ENCODE measurements around the gene MAPK4. TPM values are rescaled to one million over a fixed set of nuclear protein-coding genes. Genes with fewer than 3 reads are reported as not detected.

The MAPK4 gene
- total and polyA plus RNA-seq, 2 of the 4 experiments (the other 2 are of a cell fraction): not detected

DNA sequence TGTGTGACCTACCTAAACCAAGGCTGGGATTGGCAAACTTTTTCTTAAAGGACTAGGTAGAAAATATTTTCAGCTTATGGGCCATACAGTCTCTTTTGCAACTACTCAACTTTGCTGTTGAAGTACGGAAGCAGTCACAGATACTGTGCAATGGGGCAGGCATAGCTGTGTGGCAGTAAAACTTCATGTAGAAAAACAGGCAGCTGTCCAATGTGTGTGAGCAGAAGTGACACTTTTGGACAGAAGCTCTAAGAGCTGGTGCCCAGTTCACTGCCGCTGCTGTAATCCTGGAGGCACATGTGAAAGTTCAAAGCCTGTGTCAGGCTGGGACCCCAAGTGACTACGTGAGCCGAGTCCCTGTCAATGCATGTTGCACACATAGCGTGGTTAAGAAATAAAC is 46.7 kb downstream of the MAPK4 start:
- Histone ChIP-seq H4K91ac (ENCODE audit: insufficient read depth, low read depth, low read length) (no peak overlapping the region), H4K20me1 (ENCODE audit: insufficient read depth, low read length) (no peaks in the 10 kb centered on the region), H3K27ac (ENCODE audit: insufficient read depth, low read length) (no peak overlapping the region), H4K5ac (ENCODE audit: low read depth, low read length) (no peak overlapping the region), H3K9me3 (ENCODE audit: control insufficient read depth, insufficient read depth, low read length) (no peaks in the 10 kb centered on the region), H3K4me3 (ENCODE audit: insufficient read depth, low read depth, low read length) (no peak overlapping the region), H2AK9ac (replicated peaks; ENCODE audit: low read depth, low read length, poor library complexity) (no peak overlapping the region), H4K8ac (ENCODE audit: low read depth in 2 of 2, low read length in 2 of 2) (no peak overlapping the region), H2BK120ac (ENCODE audit: low read depth, low read length) (no peak overlapping the region), H3K14ac (replicated peaks; ENCODE audit: low read depth, low read length) (no peak overlapping the region), H3K4me2 (ENCODE audit: low read depth, low read length) (no peak overlapping the region), H3K27me3 (ENCODE audit: control insufficient read depth, insufficient read depth, low read length) (no peaks in the 10 kb centered on the region), H2BK15ac (ENCODE audit: low read depth, low read length) (no peak overlapping the region), H3K18ac (ENCODE audit: low read depth, low read length) (no peak overlapping the region), H2AK5ac (ENCODE audit: low read depth, low read length) (no peak overlapping the region), H3K4ac (ENCODE audit: low read depth, low read length) (no peak overlapping the region), H3K36me3 (ENCODE audit: control insufficient read depth, insufficient read depth, low read length) (no peaks in the 10 kb centered on the region), H3K79me1 (ENCODE audit: low read depth in 1 of 2, low read length in 2 of 2) (no peaks in the 10 kb centered on the region), H3K9me1 (ENCODE audit: insufficient read depth, low read length) (no peaks in the 10 kb centered on the region), H3K23ac (ENCODE audit: low read depth, low read length) (no peak overlapping the region), H2BK20ac (ENCODE audit: low read depth, low read length) (no peak overlapping the region), H2AFZ (replicated peaks; ENCODE audit: low read length, poor library complexity) (no peak overlapping the region), H3K56ac (ENCODE audit: extremely low read depth, insufficient read depth, low read length) (no peak overlapping the region), H2BK5ac (ENCODE audit: low read depth, low read length, poor library complexity, severe bottlenecking) (no peak overlapping the region), H3K9ac (ENCODE audit: low read depth, low read length) (no peak overlapping the region), H3K4me1 (ENCODE audit: control insufficient read depth, insufficient read depth, low read length) (no peaks in the 10 kb centered on the region)
- intact Hi-C loops (cut with micrococcal nuclease): no loop called here
- no peak for TF ChIP-seq MAFK (IDR thresholded peaks at IDR 0.05; ENCODE audit: low read depth, low read length)
- TF ChIP-seq RAD21 (IDR thresholded peaks at IDR 0.05; ENCODE audit: low read length): no peak
- no peak for TF ChIP-seq SMC3 (IDR thresholded peaks at IDR 0.05; ENCODE audit: low read depth, low read length)
- TF ChIP-seq NFE2L2 (IDR thresholded peaks at IDR 0.05; ENCODE audit: low read depth, low read length): no peak
- no peak for TF ChIP-seq CEBPB (IDR thresholded peaks at IDR 0.05; ENCODE audit: low read depth, low read length)
- TF ChIP-seq CHD1 (IDR thresholded peaks at IDR 0.05; ENCODE audit: low read depth, low read length): no peak
- no peak for TF ChIP-seq MXI1 (IDR thresholded peaks at IDR 0.05; ENCODE audit: borderline replicate concordance, low read depth, low read length)
- no peak for TF ChIP-seq MAZ (IDR thresholded peaks at IDR 0.05; ENCODE audit: borderline replicate concordance, low read depth, low read length)
- no peak for TF ChIP-seq BHLHE40 (IDR thresholded peaks at IDR 0.05; ENCODE audit: low read depth, low read length)
- no peak for TF ChIP-seq POLR2A (IDR thresholded peaks at IDR 0.05; ENCODE audit: low read depth, low read length)
- no peak for TF ChIP-seq RFX5 (IDR thresholded peaks at IDR 0.05; ENCODE audit: low read depth, low read length)
- TF ChIP-seq FOS (IDR thresholded peaks at IDR 0.05; ENCODE audit: low read depth, low read length): no peak
- TF ChIP-seq CTCF (conservative IDR thresholded peaks at IDR 0.05; ENCODE audit: low read depth, low read length): no peak
- TF ChIP-seq, protein P1, sequence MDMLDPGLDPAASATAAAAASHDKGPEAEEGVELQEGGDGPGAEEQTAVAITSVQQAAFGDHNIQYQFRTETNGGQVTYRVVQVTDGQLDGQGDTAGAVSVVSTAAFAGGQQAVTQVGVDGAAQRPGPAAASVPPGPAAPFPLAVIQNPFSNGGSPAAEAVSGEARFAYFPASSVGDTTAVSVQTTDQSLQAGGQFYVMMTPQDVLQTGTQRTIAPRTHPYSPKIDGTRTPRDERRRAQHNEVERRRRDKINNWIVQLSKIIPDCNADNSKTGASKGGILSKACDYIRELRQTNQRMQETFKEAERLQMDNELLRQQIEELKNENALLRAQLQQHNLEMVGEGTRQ (IDR thresholded peaks at IDR 0.05; ENCODE audit: low read depth, low read length): no peak
- TF ChIP-seq, protein P2, sequence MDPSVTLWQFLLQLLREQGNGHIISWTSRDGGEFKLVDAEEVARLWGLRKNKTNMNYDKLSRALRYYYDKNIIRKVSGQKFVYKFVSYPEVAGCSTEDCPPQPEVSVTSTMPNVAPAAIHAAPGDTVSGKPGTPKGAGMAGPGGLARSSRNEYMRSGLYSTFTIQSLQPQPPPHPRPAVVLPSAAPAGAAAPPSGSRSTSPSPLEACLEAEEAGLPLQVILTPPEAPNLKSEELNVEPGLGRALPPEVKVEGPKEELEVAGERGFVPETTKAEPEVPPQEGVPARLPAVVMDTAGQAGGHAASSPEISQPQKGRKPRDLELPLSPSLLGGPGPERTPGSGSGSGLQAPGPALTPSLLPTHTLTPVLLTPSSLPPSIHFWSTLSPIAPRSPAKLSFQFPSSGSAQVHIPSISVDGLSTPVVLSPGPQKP (IDR thresholded peaks at IDR 0.05; ENCODE audit: borderline replicate concordance, low read depth, low read length): no peak
- no peak for TF ChIP-seq RCOR1 (IDR thresholded peaks at IDR 0.05; ENCODE audit: insufficient replicate concordance, low read length)
- DNase-seq: no peak
- ChIA-PET CTCF (no interaction called here), POLR2A (ENCODE audit: unreplicated experiment) (no interaction called here)
- no peak for ATAC-seq (ENCODE audit: low read depth)
- in situ Hi-C loops (cut with MboI; ENCODE audit: low sequenced_read_pairs): no loop called here
- dilution Hi-C loops (cut with HindIII; ENCODE audit: low sequenced_read_pairs, unreplicated experiment): no loop called here
- WGBS, 2 experiments (ENCODE audit: extremely low coverage in 2 of 2, insufficient read length in 1 of 2): 20% methylated on average over 4 of the region's 5 CpGs; no CpG with 5 or more reads in 1 of the 2 experiments
- no TSS peak for BruUV-seq (replicated peaks)
